ENCODE results near the gene FARS2.

- no peak for TF ChIP-seq CTCF (IDR thresholded peaks at IDR 0.05; ENCODE audit: low read depth, low read length)
- no peak for TF ChIP-seq MYC (IDR thresholded peaks at IDR 0.05; ENCODE audit: low read depth, low read length)
- TF ChIP-seq POLR2A (IDR thresholded peaks at IDR 0.05; ENCODE audit: extremely low read depth, insufficient read length) = no peak
- no peak for TF ChIP-seq MAX (IDR thresholded peaks at IDR 0.05; ENCODE audit: low read depth, low read length)
Measured at GRCh38 chr6:5517796-5518195, 256.5 kb downstream of the FARS2 start.

Data from NB4 (cell line).